HG03432 (cell line): ENCODE measurements around the gene TP53I11.

Source experiments
- ATAC-seq: cut with Tn5 transposase; IDR thresholded peaks from one replicate; pipeline ENCODE4 v1.9.1; 2021; ENCODE audit warnings: mild to moderate bottlenecking, moderate library complexity; ENCODE audit not compliant: unreplicated experiment

The TP53I11 gene

DNA sequence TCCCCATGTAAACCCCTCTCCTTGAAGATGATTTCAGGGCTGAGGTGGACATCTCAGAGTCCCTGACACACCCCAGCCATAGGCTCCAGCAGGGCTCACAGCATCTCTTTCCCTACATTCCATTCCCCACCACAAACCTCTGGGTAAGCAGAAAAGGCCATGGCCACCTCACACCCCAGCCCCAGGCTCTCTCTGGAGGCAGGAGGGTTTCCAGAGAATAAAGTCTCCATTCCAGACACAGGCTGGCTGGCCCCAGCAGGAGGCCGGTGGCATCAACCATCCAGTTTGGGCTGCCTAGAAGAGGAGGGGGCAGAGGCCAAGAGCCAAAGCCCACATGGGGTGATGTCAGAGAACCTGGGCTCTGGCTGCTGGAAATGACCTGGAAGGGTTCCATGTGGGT lies 61.4 kb downstream of the TP53I11 start:
- ATAC-seq, result no peak

- ATAC-seq, result no peak
Observed at GRCh38 chr11:44887636-44888035, 63.0 kb downstream of the TP53I11 start.

DNA sequence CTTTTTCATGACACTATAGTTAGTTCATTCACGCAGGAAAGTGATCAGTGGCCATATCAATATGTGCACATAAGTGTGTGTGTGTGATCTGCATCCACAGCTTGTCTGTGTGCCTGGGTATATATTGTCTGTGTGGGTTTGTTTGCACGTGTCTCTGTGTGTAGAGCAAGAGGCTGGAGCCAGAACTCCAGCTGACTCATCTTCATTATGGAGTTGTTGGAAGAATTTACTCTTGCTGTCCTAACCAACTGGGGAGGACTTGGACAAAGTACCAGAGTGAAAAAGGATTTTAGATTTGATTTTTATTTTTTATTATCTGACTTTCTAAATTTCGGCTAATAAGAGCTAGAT lies 63.9 kb downstream of the TP53I11 start:
- no peak for ATAC-seq

- ATAC-seq, result no peak
Observed at GRCh38 chr11:44885919-44886789, 64.5 kb downstream of the TP53I11 start.

DNA sequence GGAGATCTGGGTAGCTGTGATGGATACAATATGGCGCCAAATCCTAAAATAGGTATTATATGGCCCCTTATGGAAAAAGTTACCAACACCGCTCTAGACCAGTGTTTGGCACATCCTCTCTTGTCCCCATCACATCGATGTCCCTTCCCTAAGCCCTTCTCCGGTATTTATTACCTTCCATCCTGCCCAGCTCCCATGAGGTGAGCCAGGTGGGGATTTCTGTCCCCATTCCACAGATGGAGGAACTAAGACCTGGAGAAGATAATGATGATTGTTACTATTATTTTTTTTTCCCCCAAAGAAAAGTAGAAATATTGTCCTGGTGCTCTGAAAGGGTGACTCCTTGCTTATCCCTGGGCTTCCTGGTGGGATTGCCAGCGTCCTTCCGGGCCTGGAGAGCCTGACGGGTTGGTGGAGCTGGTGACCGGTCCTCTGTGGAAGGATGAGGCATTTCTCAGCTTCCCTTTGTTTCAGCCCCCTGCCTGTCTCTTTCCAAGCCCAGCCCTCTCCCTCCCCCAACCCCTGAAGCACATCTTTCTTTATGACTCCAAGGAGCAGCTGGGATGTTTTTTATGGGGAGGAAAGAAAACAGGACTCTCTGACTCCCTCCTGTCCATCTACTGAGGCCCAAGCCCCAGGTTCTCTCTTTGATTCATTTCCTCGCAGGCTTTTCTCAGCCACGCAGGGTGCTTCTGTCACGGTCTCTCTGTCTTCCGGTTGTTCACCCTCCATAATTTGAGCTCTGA lies 65.4 kb downstream of the TP53I11 start:
- ATAC-seq, result no peak

DNA sequence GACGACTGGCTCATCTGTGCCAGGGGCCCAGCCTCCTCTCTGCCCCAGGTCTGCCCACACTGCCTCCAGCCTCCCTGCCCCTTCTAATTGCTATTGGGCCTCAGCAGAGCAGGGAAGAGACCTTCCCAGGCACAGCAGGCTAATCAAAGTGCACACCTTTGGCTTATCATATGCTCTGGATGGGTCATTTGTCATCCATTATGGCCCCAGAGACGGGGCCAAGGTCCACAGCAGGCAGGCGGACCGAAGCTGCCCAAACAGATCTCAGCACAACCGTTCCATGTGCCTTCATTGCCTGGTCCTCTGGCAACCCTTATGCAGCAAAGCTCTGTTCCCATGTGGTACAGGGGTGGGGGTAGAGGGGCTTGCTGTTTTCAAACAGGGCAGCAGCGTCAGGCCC lies 66.6 kb downstream of the TP53I11 start:
- ATAC-seq, result no peak

DNA sequence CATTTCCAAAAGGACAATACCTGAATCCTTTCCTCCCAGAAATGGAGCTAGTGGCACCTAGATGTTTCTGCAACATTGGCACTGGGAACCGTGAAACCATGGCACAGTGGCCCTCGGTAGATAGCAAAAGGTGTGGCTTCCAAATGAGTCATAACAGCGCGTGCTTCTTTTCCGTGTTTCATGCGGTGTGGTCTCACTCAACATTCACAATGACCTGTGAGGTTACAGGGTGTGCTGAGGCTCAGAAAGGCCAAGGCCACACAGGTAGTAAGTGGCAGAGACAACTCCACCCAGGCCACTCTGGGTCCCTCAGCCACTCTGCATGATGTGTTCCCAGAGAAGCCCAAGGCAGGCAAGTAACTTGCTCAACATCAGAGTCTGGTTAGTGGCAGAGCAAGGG lies 67.4 kb downstream of the TP53I11 start:
- ATAC-seq, result no peak
